ENCODE data around the gene BMF.
A peak's percentile ranks its signal among the peaks of the same experiment; 100 is the strongest.
"Not testable (repeated sequence)": the region's sequence is repeated elsewhere in the genome, so short reads cannot be mapped to it uniquely, and the experiment has no call there.

The BMF gene

DNA sequence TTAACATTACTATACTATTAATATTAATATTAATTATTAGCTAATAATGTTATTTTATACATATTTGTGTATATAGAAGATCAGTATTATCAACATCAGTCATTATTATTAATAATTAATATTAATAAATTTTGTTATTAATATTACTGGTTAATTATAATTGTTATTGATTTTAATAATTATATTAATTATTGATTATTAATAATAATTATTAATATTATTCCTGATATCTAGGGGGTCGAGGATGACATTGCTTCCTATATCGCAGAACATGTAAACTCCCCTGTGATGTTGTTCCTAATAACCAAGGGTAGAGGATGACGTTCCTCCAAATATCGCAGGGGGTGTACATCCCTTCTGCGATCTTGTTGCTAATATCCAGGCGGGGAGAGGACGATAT lies 17.3 kb upstream of the BMF start:
- DNase-seq, result no peak

DNA sequence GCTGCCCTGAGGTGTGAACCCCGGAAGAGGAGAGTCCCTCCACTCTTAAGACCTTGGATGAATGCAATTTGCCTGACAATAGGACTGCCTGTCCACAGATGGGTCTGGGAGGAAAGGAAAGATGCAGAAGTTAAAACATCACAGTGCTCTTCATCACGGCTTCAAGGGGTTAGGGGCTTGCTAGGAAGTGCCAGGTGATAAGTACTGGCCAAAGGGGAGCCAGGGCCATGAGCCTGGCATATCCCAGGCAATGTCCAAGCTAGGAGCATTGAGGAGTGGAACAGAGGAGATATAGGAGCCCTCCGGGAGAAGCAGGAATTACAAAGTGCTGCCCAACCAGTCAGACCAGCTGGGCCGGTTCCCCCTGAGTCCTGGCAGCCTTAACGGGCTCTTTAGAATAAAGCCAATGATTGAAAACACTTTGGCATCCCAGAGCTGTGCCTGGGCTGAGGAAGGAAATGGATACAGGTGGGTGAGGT lies 16.2 kb upstream of the BMF start:
- DNase-seq, result not testable (repeated sequence)

DNA sequence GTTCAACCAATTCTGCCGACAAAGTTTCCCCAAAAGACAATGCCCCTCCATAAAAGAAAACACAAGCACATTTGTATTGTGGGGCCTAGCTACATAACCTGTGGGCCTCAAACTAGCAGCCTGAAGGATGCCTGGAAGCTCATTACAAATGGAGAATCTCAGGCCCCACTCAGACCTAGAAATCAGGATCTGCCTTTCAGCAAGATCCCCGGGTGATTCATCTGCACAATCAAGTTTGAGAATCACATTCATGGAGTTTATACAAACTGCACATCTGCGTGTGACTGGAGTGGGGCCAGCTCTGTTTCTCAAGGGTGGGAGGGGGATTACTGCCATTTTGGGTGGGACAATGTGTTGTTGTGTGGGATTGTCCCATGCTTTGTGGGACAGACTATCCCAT lies 15.7 kb upstream of the BMF start:
- DNase-seq, result not testable (repeated sequence)

- DNase-seq, result not testable (repeated sequence)
These were observed 15.2 kb upstream of the BMF start for GRCh38 chr15:40123863-40124262.

DNA sequence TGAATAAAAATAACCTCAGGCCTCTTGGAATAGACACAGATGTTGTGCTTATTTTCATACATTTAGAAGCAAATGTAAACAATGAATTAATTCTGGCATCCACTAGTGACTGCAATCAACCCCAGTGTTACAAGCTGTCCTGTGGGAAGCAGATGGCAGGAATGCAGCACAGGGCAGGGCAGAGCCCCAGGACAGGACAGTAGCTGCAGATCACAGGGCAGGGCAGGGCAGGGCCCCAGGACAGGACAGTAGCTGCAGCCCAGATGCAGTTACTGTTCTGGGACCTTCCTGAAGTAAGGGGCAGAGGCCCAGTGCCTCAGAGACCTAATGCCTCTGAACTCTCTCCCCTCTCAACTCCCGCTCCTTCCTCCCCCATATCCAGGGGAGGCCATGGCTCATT lies 14.3 kb upstream of the BMF start:
- not testable (repeated sequence) for DNase-seq

DNA sequence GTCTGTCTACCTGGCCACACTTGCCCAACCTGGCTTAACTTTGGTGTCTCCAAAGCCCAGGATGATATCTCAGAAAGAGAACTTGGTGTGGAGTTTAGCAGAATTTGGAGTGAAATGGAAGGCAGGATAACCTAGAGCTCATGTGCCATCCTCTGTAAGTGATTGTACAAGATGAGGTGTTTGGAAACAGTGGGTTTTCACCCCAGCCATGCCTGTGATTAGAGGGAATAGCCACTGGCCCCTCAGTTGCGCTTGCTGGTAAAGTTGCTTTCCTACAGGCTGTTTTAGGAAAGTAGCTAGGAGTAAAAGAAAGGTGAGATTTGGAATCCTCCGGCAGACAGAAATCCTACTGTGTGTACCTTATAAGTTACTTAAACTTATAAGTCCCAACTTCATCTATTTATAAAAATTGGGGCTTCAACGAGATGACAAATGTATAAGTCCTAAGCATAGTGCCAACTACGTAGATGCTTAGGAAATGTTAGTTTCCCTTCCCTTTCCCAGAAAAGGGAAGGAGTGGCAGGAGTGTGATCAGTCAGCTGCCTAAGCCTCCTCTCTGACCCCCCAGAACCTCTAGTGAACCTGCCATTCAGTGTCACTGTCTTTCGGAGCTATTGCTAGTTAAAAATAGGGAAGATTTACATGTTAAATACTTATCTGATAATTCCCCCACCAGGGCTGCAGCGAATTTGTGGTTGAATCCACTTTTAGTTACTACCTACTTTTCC lies 13.4 kb upstream of the BMF start:
- DNase-seq, result no peak

DNA sequence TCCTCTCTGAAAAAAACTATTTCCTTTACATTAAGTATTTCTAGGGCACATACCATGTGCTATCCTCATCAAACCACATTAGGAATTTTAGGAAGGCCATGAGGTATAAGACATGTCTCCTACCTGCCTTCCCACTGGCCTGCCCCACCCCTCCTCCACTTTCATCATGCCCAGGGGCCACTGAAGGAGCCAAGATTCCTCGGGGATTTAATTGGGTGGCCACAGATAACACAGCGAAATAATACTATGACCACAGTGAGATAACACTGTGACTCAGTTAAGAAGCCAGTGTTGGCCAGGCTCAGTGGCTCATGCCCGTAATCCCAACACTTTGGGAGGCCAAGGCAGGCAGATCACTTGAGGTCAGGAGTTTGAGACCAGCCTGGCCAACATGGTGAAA lies 9.8 kb upstream of the BMF start:
- DNase-seq, result no peak

GRCh38 chr15:40115670-40116093 lies 7.0 kb upstream of the BMF start:
- DNase-seq, result no peak

DNA sequence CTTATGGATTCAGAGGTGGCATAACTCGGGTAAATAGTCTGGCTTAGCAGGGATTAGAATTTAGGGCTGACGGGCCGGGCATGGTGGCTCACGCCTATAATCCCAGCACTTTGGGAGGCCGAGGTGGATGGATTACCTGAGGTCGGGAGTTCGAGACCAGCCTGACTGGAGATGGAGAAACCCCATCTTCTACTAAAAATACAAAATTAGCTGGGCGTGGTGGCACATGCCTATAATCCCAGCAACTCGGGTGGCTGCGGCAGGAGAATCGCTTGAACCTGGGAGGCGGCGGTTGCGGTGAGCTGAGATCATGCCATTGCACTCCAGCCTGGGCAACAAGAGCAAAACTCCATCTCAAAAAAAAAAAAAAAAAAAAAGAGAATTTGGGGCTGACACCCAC lies 6.4 kb upstream of the BMF start:
- not testable (repeated sequence) for DNase-seq

- DNase-seq, result no peak
These were observed 5.5 kb upstream of the BMF start for GRCh38 chr15:40114218-40114617.

- DNase-seq, result no peak
These were observed 4.1 kb upstream of the BMF start for GRCh38 chr15:40112789-40113188.

DNA sequence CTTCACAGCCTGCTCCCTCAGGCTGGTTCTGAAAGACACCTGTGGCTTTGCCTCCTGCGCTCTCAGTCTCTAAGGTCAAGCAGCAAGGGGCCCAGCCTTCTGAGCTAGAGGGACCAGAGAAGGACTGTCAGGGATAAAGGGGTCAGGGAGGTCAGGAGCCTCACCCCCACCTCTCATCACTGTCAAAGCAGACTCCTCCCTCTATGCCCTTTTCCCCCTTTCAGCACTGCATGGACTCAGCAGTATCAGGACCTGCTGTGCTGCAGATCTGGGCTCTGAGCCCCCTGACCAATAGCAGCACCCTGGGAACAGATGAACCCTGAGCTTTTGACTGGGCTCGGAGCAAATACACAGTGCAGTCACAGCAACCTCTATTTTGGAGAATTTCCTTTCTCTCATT lies 3.2 kb upstream of the BMF start:
- DNase-seq, result no peak

GRCh38 chr15:40110866-40111550 lies 2.3 kb upstream of the BMF start:
- DNase-seq, result no peak

DNA sequence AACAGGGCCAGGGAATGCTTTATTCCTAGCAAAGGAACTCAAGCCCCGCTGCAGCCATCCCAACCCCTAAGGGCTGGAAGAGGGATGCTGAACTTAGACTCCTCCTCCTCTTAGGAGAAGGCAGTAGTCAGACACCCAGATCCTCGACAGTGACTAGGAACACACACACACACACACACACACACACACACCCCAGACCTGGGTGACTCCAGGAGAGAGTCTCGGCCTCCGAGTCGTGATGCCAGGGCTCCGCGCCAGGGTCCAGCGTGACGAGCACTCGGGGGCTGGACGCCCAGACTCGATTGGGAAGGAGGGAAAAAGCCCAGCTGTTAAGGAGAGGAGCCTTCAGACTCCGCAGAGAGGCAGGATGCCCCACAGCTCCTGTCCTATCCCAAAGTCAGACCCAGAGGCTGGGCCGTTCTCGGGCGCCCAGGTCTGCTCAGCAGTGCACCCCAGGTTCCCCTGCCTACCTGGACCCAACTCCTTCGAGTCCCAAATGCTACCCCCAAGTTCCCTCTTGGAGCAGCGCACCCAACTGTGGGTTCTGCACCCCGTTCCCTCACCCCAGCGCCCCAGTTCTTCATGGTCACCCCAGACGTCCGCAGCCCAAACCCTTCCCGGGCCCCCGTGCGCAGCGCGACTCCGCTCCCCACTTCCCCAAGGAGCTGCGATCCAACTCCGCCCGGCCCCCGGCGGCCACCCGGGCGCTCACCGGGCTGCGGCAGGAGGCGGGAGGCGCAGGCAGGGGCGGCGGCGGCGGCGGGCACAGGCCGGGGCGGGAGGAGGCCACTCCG lies 421 bp downstream of the BMF start:
- DNase-seq, result no peak

DNA sequence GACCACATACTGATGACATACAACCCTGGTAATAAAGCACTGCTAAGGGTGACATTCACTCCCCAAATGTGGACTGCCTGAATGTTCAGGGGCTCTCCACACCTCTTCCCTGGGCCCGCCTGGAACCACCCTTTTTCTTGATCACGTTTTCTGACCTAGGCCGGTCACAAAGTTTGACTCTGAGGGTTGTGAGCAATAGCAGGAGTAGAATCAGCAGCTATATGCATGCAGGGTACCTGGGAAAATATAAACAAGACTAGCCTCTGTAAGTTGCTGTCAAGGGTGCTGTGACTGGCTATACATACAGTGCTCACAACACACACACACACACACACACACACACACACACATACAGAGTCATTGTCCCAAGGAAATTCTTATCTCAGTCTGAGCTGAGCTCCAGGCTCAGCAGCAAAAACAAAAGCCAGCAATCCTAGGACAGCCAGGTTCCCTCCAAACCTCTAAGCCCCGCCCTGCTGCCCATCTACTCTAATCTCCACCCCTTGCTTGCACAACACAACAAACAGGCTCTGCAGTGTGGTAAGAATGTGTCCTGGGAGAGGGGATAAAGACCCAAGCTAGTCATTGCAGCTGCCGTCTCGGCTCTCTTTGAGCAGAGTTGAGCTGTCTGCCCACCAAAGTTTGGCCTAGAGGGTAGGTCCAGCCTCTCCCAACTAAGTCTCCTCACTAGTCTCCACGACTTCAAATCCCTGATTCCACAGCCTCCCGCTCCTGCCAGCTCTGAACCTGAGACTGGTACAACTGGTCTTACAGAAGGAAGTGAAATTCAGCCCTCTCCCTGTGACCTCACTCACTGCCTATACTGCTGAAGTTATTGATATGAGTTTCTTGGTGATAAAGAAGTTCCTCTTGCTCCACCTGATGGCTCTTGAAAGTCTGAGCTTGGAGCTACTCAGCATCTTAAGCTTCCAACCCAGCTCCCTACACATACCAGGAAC lies 2.2 kb downstream of the BMF start:
- DNase-seq, result no peak

GRCh38 chr15:40105517-40106202 lies 3.0 kb downstream of the BMF start:
- DNase-seq, result no peak

- peak in 1 of 2 experiments; percentile 64 for DNase-seq
These were observed 3.7 kb downstream of the BMF start for GRCh38 chr15:40104865-40105516.

DNA sequence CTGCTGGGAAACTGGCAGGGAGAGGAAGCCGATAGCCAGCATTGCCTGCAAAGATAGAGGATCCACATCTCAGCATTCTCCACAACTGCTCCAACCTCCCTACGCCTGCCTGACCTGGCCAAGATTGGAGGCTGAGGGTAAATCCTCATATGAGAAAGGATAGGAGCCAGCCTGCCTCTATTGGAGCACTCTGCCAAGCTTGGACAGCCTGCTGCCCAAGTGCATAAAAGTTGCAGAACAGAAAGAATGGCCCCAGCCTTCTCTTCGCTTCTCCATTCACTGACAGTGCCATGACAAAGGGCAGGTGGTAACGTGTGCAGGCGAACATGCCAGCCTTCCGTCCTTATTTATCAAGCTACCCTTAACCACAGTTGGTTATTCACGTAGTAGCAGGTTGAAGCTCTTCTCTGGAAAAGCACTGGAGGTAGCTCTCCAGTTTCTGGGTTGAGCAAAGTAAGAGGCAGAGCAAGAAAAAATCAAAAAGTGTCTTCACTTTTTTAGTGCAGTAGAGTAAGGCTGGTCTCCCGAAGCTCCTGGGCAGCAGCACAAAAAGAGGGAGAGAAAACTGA lies 4.3 kb downstream of the BMF start:
- DNase-seq, result no peak

DNA sequence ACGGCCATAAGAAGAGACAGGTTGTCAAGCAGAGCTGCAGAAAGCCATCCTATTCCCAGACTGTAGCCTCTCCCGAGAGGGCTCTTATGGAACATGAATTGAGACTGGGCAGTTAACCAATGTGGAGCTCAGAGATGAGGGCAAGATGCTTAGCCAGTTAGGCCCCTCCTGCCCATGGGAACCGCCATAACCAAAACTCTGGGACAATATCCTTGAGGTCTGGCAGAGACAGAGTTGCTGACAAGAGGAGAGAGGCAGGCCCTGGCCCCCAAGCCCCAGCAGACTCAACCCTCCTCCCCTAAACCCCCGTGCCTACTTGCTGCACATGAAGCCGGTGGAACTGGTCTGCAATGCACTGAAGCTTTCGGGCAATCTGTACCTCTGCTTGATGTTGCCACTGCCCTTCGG lies 4.8 kb downstream of the BMF start:
- no peak for DNase-seq

GRCh38 chr15:40102897-40103858 lies 5.5 kb downstream of the BMF start:
- no peak for DNase-seq

All from SW 1271 (cell line).